ENCODE data around the gene ZNF579. TPM values are rescaled to one million over a fixed set of nuclear protein-coding genes. Genes with fewer than 3 reads are reported as not detected.

ZNF579 gene
- total and polyA plus RNA-seq, 2 of the 13 experiments (the other 11 are each of a cell fraction or from before 2014, with no cell fraction given) = 2.1 to 2.9 TPM

GRCh38 chr19:55541091-55541490 lies 39.6 kb downstream of the ZNF579 start (continued):
- TF ChIP-seq ZNF687 (CRISPR knock-in tag; IDR thresholded peaks at IDR 0.05) (peak; percentile 21; the same call in 1 of the 2 replicates), PRDM10 (CRISPR knock-in tag; IDR thresholded peaks at IDR 0.05; ENCODE audit: low read depth) (no peak), GABPB1 (CRISPR knock-in tag; IDR thresholded peaks at IDR 0.05) (0 out of 2 replicates have a peak, but pooled peaks have one; percentile 10), ZNF616 (CRISPR knock-in tag; IDR thresholded peaks at IDR 0.05; ENCODE audit: low read depth) (no peak), RBFOX2 (IDR thresholded peaks at IDR 0.05; ENCODE audit: low read depth, low read length) (peak; percentile 40; the same call in 1 of the 2 replicates), ZBTB3 (CRISPR knock-in tag; IDR thresholded peaks at IDR 0.05; ENCODE audit: borderline replicate concordance, low read depth) (no peak)
